ENCODE results near the gene EGFL6. TPM values are rescaled to one million over a fixed set of nuclear protein-coding genes. Genes with fewer than 3 reads are reported as not detected.

EGFL6 gene
- total and polyA plus RNA-seq, 2 of the 13 experiments (the other 11 are each of a cell fraction or from before 2014, with no cell fraction given), result not detected

- TF ChIP-seq USF2 (IDR thresholded peaks at IDR 0.05; ENCODE audit: low read depth, low read length), result peak; percentile 92
- TF ChIP-seq USF2 (CRISPR knock-in tag; IDR thresholded peaks at IDR 0.05; ENCODE audit: borderline replicate concordance), result peak; percentile 96; the same call in 1 of the 2 replicates
- TF ChIP-seq ZFX (CRISPR knock-in tag; IDR thresholded peaks at IDR 0.05; ENCODE audit: low read depth), result peak; percentile 76
- TF ChIP-seq ATM (IDR thresholded peaks at IDR 0.05; ENCODE audit: borderline replicate concordance), result no peak
- no peak for TF ChIP-seq ARID2 (CRISPR knock-in tag; IDR thresholded peaks at IDR 0.05; ENCODE audit: borderline replicate concordance)
- TF ChIP-seq TRIM24 (CRISPR knock-in tag; IDR thresholded peaks at IDR 0.05), result no peak
- TF ChIP-seq REST (IDR thresholded peaks at IDR 0.05; ENCODE audit: borderline replicate concordance in 1 of 2, low read depth in 1 of 2, low read length in 2 of 2), result no peak
- no peak for TF ChIP-seq U2AF1 (optimal IDR thresholded peaks at IDR 0.05; ENCODE audit: low read depth, low read length)
- TF ChIP-seq ZNF687 (CRISPR knock-in tag; IDR thresholded peaks at IDR 0.05), result peak; percentile 87
- no peak for TF ChIP-seq ZNF331 (CRISPR knock-in tag; IDR thresholded peaks at IDR 0.05)
- no peak for TF ChIP-seq ZNF766 (CRISPR knock-in tag; IDR thresholded peaks at IDR 0.05; ENCODE audit: borderline replicate concordance)
- peak; percentile 31; the same call in 1 of the 2 replicates for TF ChIP-seq MAX (IDR thresholded peaks at IDR 0.05)
- no peak for TF ChIP-seq RBM39 (IDR thresholded peaks at IDR 0.05; ENCODE audit: low read depth, low read length, poor library complexity, severe bottlenecking)
- no peak for TF ChIP-seq ZNF660 (CRISPR knock-in tag; IDR thresholded peaks at IDR 0.05; ENCODE audit: borderline replicate concordance, low read depth)
- TF ChIP-seq ZNF567 (CRISPR knock-in tag; IDR thresholded peaks at IDR 0.05; ENCODE audit: borderline replicate concordance), result no peak
- TF ChIP-seq PHB2 (IDR thresholded peaks at IDR 0.05; ENCODE audit: partially characterized antibody), result no peak
- no peak for TF ChIP-seq MTERF4 (CRISPR knock-in tag; IDR thresholded peaks at IDR 0.05)
Measured at GRCh38 chrX:13652850-13653693, 83.7 kb downstream of the EGFL6 start, which contains the start of gene TCEANC (continued).
